Fibroblast of skin of left quadriceps (primary cell): ENCODE data around the gene TECPR2.
"Not testable (repeated sequence)": the region's sequence is repeated elsewhere in the genome, so short reads cannot be mapped to it uniquely, and the experiment has no call there.

ENCODE experiments used
- DNase-seq, 2 experiments: peaks; one replicate each; pipeline ENCODE4 v3.0.0-alpha.2; 2013; ENCODE audit warnings: low read depth in 2 of 2

TECPR2 gene

DNA sequence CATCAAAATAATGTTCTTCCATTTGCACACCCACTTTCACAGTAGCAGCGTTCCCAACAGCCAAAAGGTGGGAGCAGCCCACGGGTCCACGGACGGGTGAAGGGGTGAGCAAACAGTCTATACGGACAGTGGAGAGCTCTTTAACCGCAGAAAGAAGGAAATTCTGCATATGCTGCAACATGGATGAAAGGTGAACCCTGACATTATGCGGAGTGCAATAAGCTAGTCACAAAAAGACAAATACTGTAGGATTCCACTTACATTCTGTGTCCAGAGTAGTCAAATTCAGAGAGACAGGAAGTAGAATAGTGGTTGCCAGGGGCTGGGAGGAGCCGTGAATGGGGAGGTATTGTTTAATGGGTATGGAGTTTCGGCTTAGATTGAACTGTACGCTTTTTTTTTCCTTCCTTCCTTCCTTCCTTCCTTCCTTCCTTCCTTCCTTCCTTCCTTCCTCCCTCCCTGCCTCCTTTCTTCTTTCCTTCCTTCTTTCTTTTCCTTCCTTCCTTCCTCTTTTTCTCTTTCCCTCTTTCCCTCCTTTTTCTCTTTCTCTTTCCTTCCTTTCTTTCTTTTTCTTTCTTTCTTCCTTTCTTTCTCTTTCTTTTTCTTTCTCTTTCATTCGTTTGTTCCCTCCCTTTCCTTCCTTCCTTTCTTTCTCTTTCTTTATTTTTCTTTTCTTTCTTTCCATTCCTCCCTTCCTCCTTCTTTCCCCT lies 162.6 kb downstream of the TECPR2 start:
- DNase-seq: peak in 1 of 2 experiments; percentile 30

DNA sequence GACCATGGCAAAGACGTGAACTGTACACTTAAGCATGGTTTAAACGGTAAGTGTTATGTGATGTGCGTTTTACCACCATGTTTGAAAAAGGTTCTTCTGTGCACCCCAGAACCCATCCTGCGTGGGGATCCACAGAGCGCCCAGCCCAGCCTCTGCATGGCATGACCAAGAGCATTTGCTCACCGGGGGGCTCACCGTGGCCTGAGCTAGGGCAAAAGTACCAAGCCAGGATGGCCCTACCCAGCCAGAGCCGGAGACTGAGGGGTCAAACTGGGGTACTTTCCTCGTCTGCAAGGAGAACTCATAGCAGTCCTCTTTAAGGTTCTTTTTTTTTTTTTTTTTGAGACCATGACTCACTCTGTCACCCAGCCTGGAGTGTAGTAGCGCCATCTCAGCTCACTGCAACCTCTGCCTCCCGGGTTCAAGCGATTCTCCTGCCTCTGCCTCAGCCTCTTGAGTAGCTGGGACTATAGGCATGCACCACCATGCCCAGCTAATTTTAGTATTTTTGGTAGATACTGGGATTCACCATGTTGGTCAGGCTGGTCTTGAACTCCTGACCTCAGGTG lies 163.3 kb downstream of the TECPR2 start:
- DNase-seq: no peak

DNA sequence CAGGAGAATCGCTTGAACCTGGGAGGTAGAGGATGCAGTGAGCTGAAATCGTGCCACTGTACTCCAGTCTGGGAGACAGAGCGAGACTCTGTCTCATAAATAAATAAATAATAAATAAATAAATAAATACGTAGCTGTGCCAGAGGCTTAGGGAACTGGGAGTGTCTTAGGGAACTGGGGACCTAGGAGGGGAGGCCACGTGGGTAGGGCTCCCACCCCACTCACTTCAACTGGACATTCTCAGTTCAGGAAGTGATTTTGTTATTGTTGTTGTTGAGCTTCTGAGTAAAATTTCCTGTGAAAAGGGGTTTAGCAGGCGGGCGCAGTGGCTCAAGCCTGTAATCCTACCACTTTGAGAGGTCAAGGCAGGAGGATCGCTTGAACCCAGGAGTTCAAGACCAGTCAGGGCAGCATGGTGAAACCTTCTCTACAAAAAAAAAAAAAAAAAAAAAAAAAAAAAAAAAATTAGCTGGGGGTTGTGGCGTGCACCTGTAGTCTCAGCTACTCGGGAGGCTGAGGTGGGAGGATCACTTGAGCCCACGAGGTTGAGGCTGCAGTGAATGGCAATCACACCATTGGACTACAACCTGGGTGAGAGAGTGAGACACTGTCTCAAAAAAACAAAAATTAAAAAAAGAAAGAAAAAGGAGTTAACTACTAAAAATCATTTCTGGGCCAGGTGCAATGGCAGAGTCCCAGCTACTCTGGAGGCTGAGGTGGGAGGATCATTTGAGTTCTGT lies 165.9 kb downstream of the TECPR2 start:
- DNase-seq: no peak

DNA sequence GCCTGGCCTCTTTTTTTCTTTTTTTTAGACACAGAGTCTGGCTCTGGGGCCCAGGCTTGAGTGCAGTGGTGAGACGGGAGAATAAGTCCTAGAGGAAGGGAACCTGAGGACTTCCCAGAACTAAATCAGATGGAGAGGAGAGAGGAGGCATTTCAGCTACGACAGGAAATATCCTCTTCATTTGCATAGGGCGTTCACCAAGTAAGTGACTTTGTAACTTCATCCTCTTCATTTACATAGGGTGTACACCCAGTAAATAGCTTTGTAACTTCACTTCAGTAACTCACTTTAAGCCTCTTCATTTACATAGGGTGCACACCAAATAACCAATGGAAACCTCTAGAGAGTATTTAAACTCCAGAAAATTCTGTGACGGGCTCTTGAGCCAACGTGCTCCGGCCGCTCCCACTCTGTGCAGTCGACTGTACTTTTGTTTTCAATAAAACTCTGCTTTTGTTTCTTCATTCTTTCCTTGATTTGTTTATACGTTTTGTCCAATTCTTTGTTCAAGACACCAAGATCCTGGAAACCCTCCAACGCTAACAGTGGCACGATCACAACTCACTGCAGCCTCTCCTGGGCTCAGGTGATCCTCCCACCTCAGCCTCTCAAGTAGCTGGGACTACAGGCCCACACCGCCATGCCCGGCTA lies 168.2 kb downstream of the TECPR2 start:
- DNase-seq: no peak

DNA sequence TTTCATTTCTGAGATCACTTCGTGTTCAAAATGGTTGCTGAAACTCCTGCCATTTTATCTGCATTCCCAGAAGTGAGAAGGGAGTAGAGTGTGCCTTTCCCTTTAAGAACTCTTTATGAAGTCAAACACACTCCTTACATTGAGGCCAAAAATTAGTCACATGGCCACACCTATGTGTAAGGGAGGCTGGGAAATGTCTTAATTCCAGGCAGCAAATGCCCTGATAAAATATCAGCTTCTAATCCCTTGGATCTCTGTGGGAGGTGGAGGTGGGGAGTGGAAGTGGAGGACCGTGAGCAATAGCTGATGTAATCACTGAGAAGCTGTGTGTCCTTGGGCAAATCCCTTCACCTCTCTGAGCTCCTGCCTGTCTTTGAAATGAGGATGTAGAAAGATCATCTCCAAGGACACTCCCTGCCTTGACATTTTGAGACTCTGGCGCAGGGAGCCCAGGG lies 169.5 kb downstream of the TECPR2 start:
- DNase-seq: no peak

DNA sequence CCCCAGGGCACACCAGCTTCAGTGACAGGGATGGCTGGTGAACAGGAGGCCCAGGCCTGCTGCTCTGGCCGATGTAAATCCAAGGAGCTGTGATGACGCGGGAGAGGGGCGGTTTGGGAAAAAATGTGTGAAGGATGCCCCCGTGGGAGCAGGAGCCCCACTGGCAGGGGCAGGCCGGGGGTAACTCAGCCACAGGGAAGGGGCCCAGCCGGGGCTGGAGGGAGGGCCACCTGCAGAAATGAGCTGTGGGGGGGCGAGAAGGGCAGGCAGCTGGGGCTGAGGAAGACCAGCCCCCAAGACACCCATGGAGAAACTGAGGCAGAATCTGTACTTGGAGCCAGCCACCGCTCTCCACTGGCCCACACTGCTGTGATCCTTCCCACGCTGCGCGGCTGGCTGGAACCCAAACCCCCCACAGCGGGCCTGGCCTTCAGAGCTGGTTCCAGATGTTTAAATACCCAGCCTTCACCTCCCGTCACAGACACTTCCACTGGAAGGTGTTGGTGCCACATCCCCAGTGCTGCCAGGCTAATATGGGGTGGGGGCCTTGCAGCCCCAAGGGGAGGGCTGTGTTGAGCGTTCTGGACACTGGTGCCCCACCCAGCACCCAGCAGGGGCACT lies 175.3 kb downstream of the TECPR2 start:
- no peak for DNase-seq

DNA sequence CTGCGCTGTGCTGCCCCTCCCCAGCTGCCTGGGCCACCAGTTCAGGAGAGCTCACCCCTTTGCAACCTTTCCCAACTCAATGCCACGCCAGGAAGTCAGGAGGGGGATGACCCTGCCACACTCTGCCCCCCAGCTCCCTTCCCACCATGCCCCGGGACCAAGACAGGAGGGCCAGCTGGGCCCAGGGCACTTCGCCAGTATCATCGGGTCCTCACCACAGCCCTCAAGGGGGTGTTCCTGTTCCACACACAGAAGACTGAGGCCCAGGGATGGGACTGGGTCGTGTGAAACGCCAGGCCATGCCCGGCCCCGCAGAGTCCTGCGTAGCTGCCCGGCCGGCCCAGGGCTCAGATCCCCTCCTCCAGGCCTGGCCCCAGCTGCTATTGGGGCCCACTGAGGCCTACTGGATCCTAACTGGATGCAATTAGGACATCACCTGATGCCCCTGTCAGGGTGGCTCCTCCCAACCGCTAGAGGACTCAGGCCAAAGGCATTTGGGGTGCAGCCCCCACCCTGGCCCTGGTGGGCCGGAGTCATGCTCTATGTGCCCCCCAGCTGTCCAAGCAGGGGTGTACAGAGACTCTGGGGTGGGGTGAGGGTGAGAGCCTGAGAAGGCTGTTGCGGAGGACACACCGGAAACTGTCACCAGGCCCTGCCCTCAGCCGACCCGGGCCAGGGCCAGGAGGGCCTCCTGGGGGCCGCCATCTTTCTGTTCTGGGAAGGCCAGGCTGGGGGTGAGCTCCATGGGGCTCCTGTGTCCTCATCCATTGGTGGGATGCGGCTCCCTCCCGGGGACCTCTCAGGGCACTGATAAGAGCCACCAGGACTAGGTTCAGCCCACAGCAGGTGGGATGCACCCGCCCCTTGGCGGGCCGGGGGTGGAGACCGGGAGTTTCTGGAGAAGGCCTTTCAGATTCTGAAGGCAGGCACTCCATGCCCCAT lies 176.1 kb downstream of the TECPR2 start:
- no peak for DNase-seq

DNA sequence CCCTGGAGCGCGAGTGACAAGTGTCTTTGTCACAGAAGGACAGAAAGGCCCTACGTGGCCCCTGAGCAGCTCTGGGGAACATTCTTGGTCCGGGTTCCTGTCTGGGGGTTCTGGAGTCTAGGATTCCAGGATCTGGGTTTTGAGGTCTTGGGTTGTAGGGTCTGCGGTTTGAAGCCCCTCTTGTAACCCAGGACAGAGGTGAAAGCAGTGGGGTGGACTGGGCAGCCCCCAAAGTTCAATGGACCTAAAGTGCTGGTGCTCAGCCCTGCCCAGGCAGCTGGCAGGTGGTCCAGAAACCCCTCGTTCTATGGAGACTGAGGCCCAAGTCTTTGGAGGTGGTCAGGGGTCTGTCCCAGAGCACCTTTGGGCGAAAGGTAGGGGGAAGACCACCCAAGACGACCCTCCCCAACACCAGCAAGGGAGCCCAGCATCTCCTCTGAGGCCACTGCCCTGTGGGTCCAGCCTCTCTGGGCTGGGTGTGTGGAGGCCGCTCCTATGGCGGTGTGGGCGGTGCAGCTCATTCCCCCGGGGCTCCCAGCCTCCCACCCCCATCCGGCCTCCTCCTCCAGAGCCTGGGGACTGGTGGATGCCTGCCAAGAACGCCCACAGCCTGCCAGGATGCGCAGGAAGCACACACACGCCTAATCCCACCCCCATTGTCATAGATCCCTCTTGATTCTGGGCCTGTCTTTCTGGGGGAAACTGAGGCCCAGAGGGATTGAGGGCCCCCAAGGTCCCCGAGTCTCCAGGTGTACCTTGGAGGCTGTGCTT lies 177.0 kb downstream of the TECPR2 start:
- DNase-seq: peak; percentile 81 to 83

DNA sequence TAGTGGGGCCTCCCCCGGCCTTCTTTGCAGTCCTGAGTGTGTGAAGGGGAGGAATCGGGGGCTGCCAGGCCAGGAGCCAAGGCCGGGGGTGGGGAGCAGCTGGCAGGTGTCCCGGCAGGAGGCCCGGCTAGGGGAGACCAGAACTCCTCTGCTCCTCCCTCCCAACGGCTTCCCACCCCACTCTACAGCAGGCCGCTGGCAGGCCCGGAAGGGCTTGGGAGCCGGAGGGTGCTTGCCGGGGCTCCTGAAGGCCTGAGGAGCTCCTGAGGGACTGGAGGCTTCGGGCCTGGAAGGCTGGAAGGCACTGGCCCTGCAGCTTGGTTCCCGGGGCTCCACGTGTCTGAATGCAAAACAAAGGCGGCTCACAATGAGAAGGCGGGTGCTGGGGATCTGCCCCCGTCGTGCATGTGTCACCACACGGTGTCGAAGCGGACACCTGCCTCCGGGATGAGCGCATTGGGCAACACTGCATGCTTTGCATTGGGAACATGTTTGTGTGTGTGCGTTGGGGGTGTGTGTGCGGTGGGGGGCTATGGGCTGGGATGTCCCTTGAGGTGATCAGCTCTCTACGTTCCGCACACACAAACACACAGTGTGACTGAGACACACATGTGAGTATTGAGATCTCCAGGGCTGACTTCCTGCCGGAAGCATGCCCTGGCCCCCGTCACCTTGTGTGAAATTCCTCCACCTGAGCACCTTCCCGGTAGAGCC lies 177.7 kb downstream of the TECPR2 start:
- peak; percentile 36 to 37 for DNase-seq

DNA sequence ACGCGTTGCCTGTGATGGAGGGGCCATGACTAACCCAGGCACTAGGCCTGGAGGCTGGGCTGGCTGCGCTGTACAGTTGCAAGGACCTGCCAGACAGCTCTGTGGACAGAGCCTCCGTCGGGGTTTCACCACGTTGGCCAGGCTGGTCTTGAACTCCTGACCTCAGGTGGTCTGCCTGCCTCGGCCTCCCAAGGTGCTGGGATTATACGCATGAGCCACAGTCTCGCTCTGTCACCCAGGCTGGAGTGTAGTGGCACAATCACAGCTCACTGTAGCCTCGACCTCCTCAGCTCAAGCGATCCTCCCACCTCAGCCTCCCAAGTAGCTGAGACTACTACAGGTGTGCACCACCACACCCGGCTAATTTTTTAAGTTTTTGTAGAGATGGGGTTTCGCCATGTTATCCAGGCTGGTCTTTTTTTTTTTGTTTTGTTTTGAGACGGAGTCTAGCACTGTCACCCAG lies 178.3 kb downstream of the TECPR2 start:
- not testable (repeated sequence) for DNase-seq

DNA sequence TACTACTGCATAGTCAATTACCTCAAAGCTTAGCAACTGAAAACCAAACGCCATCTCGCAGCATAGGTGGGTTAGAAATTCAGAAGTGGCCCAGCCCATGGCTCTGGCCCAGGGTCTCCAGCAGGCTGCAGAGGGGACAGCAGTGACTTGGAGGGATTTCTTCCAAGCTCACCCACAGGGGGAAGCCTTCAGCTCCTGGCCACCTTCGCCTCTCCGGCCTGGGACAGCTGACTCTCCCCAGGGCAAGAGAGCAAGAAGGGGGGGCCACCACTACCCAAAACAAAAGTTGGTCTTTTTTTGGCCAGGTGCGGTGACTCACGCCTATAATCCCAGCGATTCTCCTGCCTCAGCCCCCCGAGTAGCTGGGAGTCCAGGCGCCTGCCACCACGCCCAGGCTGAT lies 179.0 kb downstream of the TECPR2 start:
- DNase-seq: no peak

DNA sequence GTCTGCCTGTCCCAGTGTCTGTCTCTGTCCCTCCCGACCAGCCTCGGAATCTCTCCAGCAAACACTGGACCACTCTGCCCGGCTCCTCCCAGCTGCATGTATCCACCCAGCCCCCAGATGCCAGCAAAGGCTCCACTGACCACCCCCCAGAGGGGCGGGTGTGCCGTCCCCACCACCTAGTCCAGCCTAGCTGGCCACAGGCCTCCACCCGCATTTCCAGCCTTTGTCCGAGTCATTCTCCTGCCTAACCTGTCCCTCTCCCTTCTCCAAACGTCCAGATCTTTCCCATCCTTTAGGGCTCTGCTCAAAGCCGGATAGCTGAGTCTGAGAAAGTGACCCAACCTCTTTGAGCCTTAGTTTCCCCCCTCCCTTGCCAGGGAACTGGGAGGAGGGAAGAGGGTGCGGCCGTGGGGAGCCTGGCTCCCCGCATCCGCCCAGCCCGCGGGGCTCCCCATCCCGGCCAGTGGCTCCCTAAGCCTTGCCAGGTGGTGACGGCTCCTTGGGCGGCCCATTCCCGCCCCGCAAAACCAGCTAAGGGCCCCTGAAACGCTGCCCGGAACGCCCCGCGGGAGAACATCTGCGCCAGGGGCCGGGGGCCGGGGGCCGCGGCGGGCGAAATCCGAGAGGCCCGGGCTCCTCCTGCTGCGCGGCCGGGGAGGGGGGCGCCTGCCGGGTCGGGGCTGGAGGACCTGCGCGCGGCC lies 181.5 kb downstream of the TECPR2 start:
- no peak for DNase-seq

DNA sequence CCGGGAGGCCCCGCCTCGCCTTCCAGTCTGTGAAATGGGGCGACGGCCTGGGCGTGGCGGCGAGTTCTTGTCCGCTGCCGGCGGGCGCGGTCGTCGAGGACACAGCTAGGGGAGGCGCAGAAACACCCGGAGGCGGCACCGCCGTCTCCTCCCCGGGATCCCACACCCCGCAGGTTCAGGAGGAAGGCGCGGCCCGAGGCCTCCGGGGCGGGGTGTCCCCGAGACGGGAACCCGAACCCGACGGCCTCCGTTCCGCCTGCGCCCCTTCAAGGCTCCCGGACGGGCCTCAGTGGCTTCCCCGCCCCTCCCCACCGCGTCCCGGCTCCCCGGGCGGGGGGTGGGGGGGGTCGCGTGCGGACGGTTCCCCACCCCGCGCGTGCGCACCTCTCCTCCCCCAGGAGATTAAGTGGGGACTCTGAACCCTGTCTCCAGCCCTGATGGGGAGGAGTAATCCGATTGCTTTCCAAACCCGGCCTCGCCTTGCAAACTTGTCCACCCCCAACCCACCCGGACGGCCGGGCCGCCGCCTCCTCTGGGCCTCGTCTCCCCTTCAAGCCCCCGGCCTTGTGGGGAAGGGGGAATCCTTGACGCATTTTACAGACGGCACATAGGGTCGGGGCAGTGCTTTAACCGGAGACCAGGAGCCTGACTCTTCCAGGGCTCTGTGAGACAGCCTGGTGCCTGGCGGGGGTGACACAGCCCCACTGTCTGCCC lies 182.2 kb downstream of the TECPR2 start:
- DNase-seq: no peak

DNA sequence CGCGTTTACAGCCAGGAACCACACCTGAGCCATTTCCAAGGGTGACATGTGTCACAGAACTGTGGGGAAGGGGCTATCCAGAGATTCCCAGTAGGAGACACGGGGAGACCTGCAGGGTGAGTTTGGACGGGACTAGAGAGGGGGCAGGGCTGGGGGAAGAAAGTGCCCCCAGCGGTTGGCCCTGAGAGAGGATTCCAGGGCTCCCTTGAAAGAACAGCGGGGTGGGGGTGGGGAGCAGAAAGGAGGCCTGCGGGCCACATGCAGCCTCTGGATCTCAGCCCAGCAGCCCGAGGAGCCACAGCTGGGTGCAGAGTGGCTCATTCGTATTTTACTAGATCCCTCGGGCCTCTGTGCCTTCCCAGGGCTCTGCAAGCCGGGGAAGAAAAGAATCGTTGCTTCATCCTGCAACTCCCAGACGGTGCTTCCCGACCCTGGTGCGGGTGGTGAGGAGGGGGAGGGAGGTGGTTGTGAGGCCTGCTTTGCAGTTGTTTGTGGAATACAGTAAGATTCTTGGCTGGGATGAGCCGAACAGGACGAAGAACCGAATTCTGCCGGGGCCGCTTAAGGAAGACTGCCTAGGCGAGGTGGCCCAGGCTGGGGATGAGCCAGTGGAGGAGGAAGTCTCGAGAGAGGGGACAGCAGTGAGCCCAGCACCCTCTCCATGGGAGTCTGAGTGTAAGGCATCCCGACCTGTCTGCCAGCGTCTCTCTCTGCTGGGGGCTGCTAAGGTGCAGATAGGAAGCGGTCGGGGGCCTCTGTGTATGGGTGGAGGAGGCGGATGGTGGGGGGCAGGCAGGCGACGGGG lies 182.9 kb downstream of the TECPR2 start:
- peak; percentile 70 for DNase-seq

DNA sequence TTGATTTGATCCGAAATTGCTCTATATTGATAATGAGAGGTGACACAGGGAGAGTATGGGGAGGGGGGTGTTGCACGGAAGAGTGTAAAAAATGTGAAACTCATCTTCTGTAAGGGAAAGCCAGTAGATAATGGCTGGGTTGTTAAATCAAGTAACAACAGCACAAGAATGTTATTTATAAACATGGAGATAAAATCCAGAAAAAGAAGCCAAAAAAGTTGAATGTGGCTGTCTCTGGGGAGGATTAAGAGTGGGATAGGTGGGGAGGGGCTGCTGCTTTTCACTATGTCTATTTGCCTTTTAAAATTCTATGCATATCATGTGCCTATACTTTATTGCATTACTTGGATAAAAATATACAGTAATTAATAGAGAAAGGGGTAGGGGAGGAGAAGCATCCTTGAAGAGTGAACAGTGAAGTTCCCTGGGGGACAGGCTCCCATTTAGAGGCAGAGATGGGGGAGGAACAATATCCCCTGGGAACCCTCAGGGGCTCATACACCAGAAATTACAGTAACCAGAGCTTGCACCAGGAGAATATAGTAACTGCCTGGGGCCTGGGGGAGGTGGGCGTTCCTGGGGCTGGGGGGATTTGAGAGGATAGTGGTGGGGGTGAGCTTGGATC lies 186.0 kb downstream of the TECPR2 start:
- DNase-seq: no peak

DNA sequence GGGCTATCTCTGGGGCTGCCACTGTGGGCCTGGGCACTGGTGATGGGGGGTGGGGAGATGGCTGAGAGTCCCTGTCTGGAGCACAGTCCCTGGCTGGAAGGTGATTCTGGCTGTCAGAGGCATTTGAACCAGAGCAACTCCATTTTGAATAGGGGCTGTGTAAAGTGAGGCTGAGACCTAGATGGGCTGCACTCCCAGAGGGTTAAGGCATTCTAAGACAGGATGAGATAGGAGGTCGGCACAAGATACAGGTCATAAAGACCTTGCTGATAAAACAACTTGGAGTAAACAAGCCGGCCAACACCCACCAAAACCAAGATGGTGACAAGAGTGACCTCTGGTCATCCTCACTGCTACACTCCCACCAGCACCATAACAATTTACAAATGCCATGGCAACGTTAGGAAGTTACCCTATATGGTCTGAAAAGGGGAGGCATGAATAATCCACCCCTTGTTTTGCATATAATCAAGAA lies 188.2 kb downstream of the TECPR2 start:
- DNase-seq: not testable (repeated sequence)
